B cell (primary cell): ENCODE measurements around the gene PLEKHG4. TPM values are rescaled to one million over a fixed set of nuclear protein-coding genes. Genes with fewer than 3 reads are reported as not detected.

Experiments
- ATAC-seq: fragments of 200-7000 bp; cut with Tn5 transposase; one replicate; pipeline ENCODE4 v1.10.0; 2021; ENCODE audit warnings: low read depth, mild to moderate bottlenecking, moderate number of reproducible peaks, moderate library complexity
- CTCF ChIA-PET: fragments of 350-600 bp; sonication (Branson Sonifier 250); formaldehyde crosslinking; loops from one replicate; lab custom pipeline; 2021; ENCODE audit warnings: antibody characterized with exemption, inconsistent platforms; lab: Charles Lee
- POLR2A ChIA-PET: fragments of 350-600 bp; sonication (Branson Sonifier 250); formaldehyde crosslinking; loops from one replicate; lab custom pipeline; 2021; ENCODE audit warnings: antibody characterized with exemption; lab: Charles Lee
- DNase-seq: peaks from one replicate; pipeline ENCODE4 v3.0.0; 2013
- H2AFZ ChIP-seq: 2 replicates; pipeline ENCODE4 v1.6.1; 2012; ENCODE audit warnings: mild to moderate bottlenecking, low read depth, low read length; ENCODE audit not compliant: insufficient read depth, poor library complexity, severe bottlenecking
- H3K27ac ChIP-seq, 2 donors: 1 replicate in 1 of 2; 2 replicates in 1 of 2; pipeline ENCODE4 v1.5.1; 2012 to 2013; ENCODE audit warnings: low read length in 2 of 2, mild to moderate bottlenecking in 2 of 2, moderate library complexity in 1 of 2
- H3K27me3 ChIP-seq, 4 experiments: fragments of 200-600 bp in 1 of 4; sonication (generic) in 1 of 4; replicated peaks in 1 of 4; 1 replicate in 2 of 4; 2 replicates in 2 of 4; pipeline versions ENCODE4 v1.6.1 to v1.7.0; 2013 to 2016; ENCODE audit warnings: low read length in 3 of 4, mild to moderate bottlenecking in 2 of 4, mixed read lengths in 1 of 4, moderate library complexity in 1 of 4; ENCODE audit not compliant: insufficient read depth in 4 of 4, control insufficient read depth in 3 of 4; ENCODE audit errors: control extremely low read depth in 1 of 4
- H3K36me3 ChIP-seq, 2 experiments: replicated peaks in 1 of 2; 1 replicate in 1 of 2; 2 replicates in 1 of 2; pipeline versions ENCODE4 v1.6.1 to v1.7.1; 2013; ENCODE audit warnings: low read length in 1 of 2; ENCODE audit not compliant: insufficient read depth in 2 of 2, control insufficient read depth in 1 of 2; ENCODE audit errors: control extremely low read depth in 1 of 2, extremely low read depth in 1 of 2
- H3K4me1 ChIP-seq, 2 donors: fragments of 200-600 bp in 1 of 2; sonication (generic) in 1 of 2; 1 replicate in 1 of 2; 2 replicates in 1 of 2; pipeline versions ENCODE4 v1.5.1 to v1.6.1; 2013 to 2017; ENCODE audit warnings: low read length in 2 of 2; ENCODE audit not compliant: control insufficient read depth in 2 of 2, insufficient read depth in 2 of 2
- H3K4me2 ChIP-seq: replicated peaks from 2 replicates; pipeline ENCODE3; 2012; ENCODE audit warnings: mild to moderate bottlenecking, low read depth, low read length; ENCODE audit not compliant: poor library complexity, severe bottlenecking
- H3K4me3 ChIP-seq, 5 experiments: fragments of 200-600 bp in 1 of 5; sonication (generic) in 1 of 5; 1 replicate in 3 of 5; 2 replicates in 2 of 5; pipeline versions ENCODE4 v1.5.1 to v1.7.0; 2011 to 2016; ENCODE audit warnings: low read length in 4 of 5, mild to moderate bottlenecking in 4 of 5, low read depth in 2 of 5, control low read depth in 1 of 5, moderate library complexity in 1 of 5; ENCODE audit not compliant: insufficient read depth in 1 of 5; ENCODE audit errors: control extremely low read depth in 1 of 5, extremely low read depth in 1 of 5
- H3K79me2 ChIP-seq: fragments of 200-600 bp; sonication (generic); one replicate; pipeline ENCODE4 v1.6.0; 2016; ENCODE audit warnings: low read length; ENCODE audit not compliant: control insufficient read depth, insufficient read depth
- H3K9ac ChIP-seq: fragments of 200-600 bp; sonication (generic); 2 replicates; pipeline ENCODE4 v1.6.1; 2017; ENCODE audit warnings: mild to moderate bottlenecking, low read length, moderate library complexity
- H3K9me3 ChIP-seq, 3 donors: one replicate each; pipeline versions ENCODE4 v1.6.1 to v1.7.1; 2013; ENCODE audit warnings: low read length in 2 of 3; ENCODE audit not compliant: control insufficient read depth in 2 of 3, insufficient read depth in 1 of 3; ENCODE audit errors: control extremely low read depth in 1 of 3
- H4K20me1 ChIP-seq: 2 replicates; pipeline ENCODE4 v1.6.0; 2012; ENCODE audit warnings: mild to moderate bottlenecking, low read length; ENCODE audit not compliant: insufficient read depth, control insufficient read depth, poor library complexity, severe bottlenecking
- H3K27ac Mint-ChIP-seq: one replicate; pipeline ENCODE4 v1.8.0; 2021; ENCODE audit warnings: mixed read lengths
- H3K27me3 Mint-ChIP-seq: one replicate; pipeline ENCODE4 v1.8.0; 2021; ENCODE audit warnings: mixed read lengths
- H3K4me1 Mint-ChIP-seq: one replicate; pipeline ENCODE4 v1.8.0; 2021; ENCODE audit warnings: mixed read lengths
- H3K4me3 Mint-ChIP-seq: one replicate; pipeline ENCODE4 v1.8.0; 2021; ENCODE audit warnings: mixed read lengths
- H3K9me3 Mint-ChIP-seq: one replicate; pipeline ENCODE4 v1.8.0; 2022; ENCODE audit warnings: mixed read lengths; ENCODE audit not compliant: insufficient read depth
- CTCF ChIP-seq: fragments of 200-600 bp; IDR thresholded peaks from one replicate; pipeline ENCODE4 v1.8.0; 2022; ENCODE audit warnings: antibody characterized with exemption, mild to moderate bottlenecking
- EZH2 ChIP-seq: IDR thresholded peaks from 2 replicates; pipeline ENCODE4 v1.6.1; 2012; ENCODE audit warnings: borderline replicate concordance, low read depth, mild to moderate bottlenecking, moderate library complexity, low read length; ENCODE audit not compliant: insufficient read depth, poor library complexity, severe bottlenecking
- WGBS: methylation state at CpG from one replicate; pipeline ENCODE4 v1.1.5; 2013; ENCODE audit warnings: missing lambda C conversion rate; ENCODE audit not compliant: insufficient coverage; 5-methylcytosine and 5-hydroxymethylcytosine counted together
- intact Hi-C: fragments of 100-400 bp; cut with micrococcal nuclease; formaldehyde crosslinking; loops from one replicate; pipeline ENCODE4 v1.10.0; 2022
- polyA plus RNA-seq: library from polyadenylated mRNA; depleted of rRNA; stranded (reverse); fragments of >200 nt; gene quantifications from 2 replicates; pipeline ENCODE4 v1.2.3, GENCODE V29; 2012
- total RNA-seq, 2 donors: library from RNA; stranded (reverse); fragments of 120-200 nt in 1 of 2; gene quantifications; 1 replicate in 1 of 2; 2 replicates in 1 of 2; pipeline versions ENCODE4 v1.2.3 to v1.2.4, GENCODE V29; 2013 to 2022

The PLEKHG4 gene
- total and polyA plus RNA-seq, 2 donors (not counting 1 experiment from before 2014, with no cell fraction given): 6.0 to 7.1 TPM

- Histone ChIP-seq H3K36me3 (no peaks in the 10 kb centered on the region), H3K4me2 (no peak overlapping the region), H3K79me2 (no peaks in the 10 kb centered on the region), H3K9me3 (no peaks in the 10 kb centered on the region), H3K27ac (no peak overlapping the region), H3K9ac (no peak overlapping the region), H2AFZ (no peak overlapping the region), H3K27me3 (no peaks in the 10 kb centered on the region), H3K4me3 (no peak overlapping the region), H4K20me1 (no peaks in the 10 kb centered on the region), H3K4me1 (peaks cover 6 to 9% of the 10 kb centered on the region in 2 donors)
- Mint-ChIP-seq H3K4me1 (peaks cover 5% of the 10 kb centered on the region), H3K9me3 (no peaks in the 10 kb centered on the region), H3K4me3 (no peak overlapping the region), H3K27ac (no peak overlapping the region), H3K27me3 (peaks cover 6% of the 10 kb centered on the region)
- intact Hi-C loops: no loop called here
- TF ChIP-seq EZH2: no peak
- no peak for TF ChIP-seq CTCF
- ChIA-PET POLR2A (no interaction called here), CTCF (interaction anchor here (1.6 kb wide), 1 partner anchor 13 kb away, joined by 9 read pairs; no protein-coding TSS in a partner anchor)
- 70% methylated on average over 2 of the region's 5 CpGs for WGBS
- ATAC-seq (no peak), DNase-seq (no peak)
Observed at GRCh38 chr16:67311607-67312488, 32.5 kb downstream of the PLEKHG4 start.

GRCh38 chr16:67312719-67313118 is 33.4 kb downstream of the PLEKHG4 start:
- Histone ChIP-seq H3K4me2 (no peak overlapping the region), H3K27ac (no peak overlapping the region), H3K27me3 (no peaks in the 10 kb centered on the region), H3K4me1 (peaks cover 6 to 9% of the 10 kb centered on the region in 2 donors), H3K9me3 (no peaks in the 10 kb centered on the region), H2AFZ (no peak overlapping the region), H3K4me3 (no peak overlapping the region), H3K9ac (no peak overlapping the region), H3K36me3 (no peaks in the 10 kb centered on the region), H4K20me1 (no peaks in the 10 kb centered on the region), H3K79me2 (no peaks in the 10 kb centered on the region)
- POLR2A ChIA-PET: interaction anchor here (0.7 kb wide), 1 partner anchor 42 kb away, joined by 3 read pairs; no protein-coding TSS in a partner anchor
- Mint-ChIP-seq H3K27me3 (peaks cover 6% of the 10 kb centered on the region), H3K9me3 (no peaks in the 10 kb centered on the region), H3K27ac (no peak overlapping the region), H3K4me1 (peaks cover 5% of the 10 kb centered on the region), H3K4me3 (no peak overlapping the region)
- DNase-seq: no peak
- CTCF ChIA-PET: interaction anchor here (0.7 to 1.6 kb wide), 2 partner anchors 12 to 42 kb away, joined by 3 to 9 read pairs; no protein-coding TSS in a partner anchor
- TF ChIP-seq EZH2: no peak
- TF ChIP-seq CTCF: no peak
- intact Hi-C loops: no loop called here
- ATAC-seq: no peak
